ENCODE data around the gene USP37.

Gene USP37

DNA sequence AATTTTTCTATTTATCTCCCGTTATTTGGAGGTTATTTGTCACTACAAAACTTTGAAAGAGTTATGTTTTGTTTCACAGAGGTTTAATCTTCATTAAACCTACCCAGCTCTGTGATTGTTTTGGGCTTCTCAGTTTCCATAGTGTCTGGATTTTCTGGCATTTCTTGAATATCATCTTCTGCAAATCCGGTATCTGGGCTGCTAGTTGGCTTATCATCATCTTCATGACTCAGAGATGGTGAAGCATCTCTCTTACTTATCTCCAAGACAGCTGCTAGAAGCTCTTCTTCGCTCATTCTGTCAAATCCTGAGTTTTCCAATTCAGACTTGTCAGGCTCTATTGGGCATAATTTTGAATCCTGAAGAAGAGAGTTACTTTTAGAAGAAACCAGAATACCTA lies 93.6 kb downstream of the USP37 start:
- TF ChIP-seq EZH2 (IDR thresholded peaks at IDR 0.05; ENCODE audit: borderline replicate concordance, low read depth, low read length, severe bottlenecking): no peak
- no peak for TF ChIP-seq CTCF (IDR thresholded peaks at IDR 0.05; ENCODE audit: borderline replicate concordance, extremely low read depth, low read length, poor library complexity, severe bottlenecking)
- Histone ChIP-seq H3K9me3 (ENCODE audit: insufficient read depth, low read length, severe bottlenecking) (no peaks in the 10 kb centered on the region), H3K79me2 (ENCODE audit: insufficient read depth, low read length) (no peaks in the 10 kb centered on the region), H2AFZ (ENCODE audit: low read depth, low read length) (no peak overlapping the region), H3K36me3 (ENCODE audit: insufficient read depth, low read length) (peaks cover 86% of the 10 kb centered on the region), H3K9ac (ENCODE audit: low read depth, low read length) (no peak overlapping the region), H3K27me3 (ENCODE audit: insufficient read depth, low read length, poor library complexity) (no peaks in the 10 kb centered on the region), H3K4me3 (ENCODE audit: low read depth in 1 of 2, low read length in 2 of 2) (no peak overlapping the region), H3K4me2 (ENCODE audit: insufficient read depth, low read length) (no peak overlapping the region), H3K4me1 (ENCODE audit: insufficient read depth, low read length) (no peaks in the 10 kb centered on the region), H3K27ac (ENCODE audit: low read length) (no peak overlapping the region), H4K20me1 (ENCODE audit: insufficient read depth, low read length) (no peaks in the 10 kb centered on the region)
- ATAC-seq (ENCODE audit: insufficient read depth, low read depth) (no peak), DNase-seq (no peak)

GRCh38 chr2:218472988-218473387 lies 95.2 kb downstream of the USP37 start:
- Histone ChIP-seq H2AFZ (ENCODE audit: low read depth, low read length) (no peak overlapping the region), H3K4me2 (ENCODE audit: insufficient read depth, low read length) (no peak overlapping the region), H3K4me1 (ENCODE audit: insufficient read depth, low read length) (no peaks in the 10 kb centered on the region), H3K79me2 (ENCODE audit: insufficient read depth, low read length) (no peaks in the 10 kb centered on the region), H3K27me3 (ENCODE audit: insufficient read depth, low read length, poor library complexity) (no peaks in the 10 kb centered on the region), H3K4me3 (ENCODE audit: low read depth in 1 of 2, low read length in 2 of 2) (no peak overlapping the region), H4K20me1 (ENCODE audit: insufficient read depth, low read length) (no peaks in the 10 kb centered on the region), H3K9me3 (ENCODE audit: insufficient read depth, low read length, severe bottlenecking) (no peaks in the 10 kb centered on the region), H3K9ac (ENCODE audit: low read depth, low read length) (no peak overlapping the region), H3K36me3 (ENCODE audit: insufficient read depth, low read length) (peaks cover 83% of the 10 kb centered on the region), H3K27ac (ENCODE audit: low read length) (no peak overlapping the region)
- TF ChIP-seq EZH2 (IDR thresholded peaks at IDR 0.05; ENCODE audit: borderline replicate concordance, low read depth, low read length, severe bottlenecking) (no peak), CTCF (IDR thresholded peaks at IDR 0.05; ENCODE audit: borderline replicate concordance, extremely low read depth, low read length, poor library complexity, severe bottlenecking) (no peak)
- no peak for ATAC-seq (ENCODE audit: insufficient read depth, low read depth)
- DNase-seq: no peak

DNA sequence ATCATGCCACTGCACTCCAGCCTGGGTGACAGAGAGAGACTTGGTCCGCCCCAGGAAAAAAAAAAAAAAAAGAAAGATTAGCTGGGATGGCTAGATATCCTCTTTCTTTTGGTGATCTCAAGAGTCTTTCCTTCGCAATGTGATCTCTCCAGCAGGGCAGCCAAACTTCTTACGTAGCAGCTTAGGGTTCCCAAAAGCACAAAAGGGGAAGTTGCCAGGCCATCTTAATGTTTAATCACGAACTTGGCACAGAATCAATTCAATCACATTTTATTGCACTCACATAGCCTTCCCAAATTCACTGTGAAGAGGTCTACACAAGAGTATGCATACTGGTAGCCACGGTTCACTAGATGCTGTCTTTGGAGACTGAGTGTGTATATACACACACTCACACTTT lies 96.2 kb downstream of the USP37 start:
- TF ChIP-seq CTCF (IDR thresholded peaks at IDR 0.05; ENCODE audit: borderline replicate concordance, extremely low read depth, low read length, poor library complexity, severe bottlenecking) (no peak), EZH2 (IDR thresholded peaks at IDR 0.05; ENCODE audit: borderline replicate concordance, low read depth, low read length, severe bottlenecking) (no peak)

GRCh38 chr2:218471036-218471435 lies 97.1 kb downstream of the USP37 start:
- no peak overlapping the region for H3K9ac ChIP-seq (ENCODE audit: low read depth, low read length)
- no peaks in the 10 kb centered on the region for H3K9me3 ChIP-seq (ENCODE audit: insufficient read depth, low read length, severe bottlenecking)
- no peaks in the 10 kb centered on the region for H4K20me1 ChIP-seq (ENCODE audit: insufficient read depth, low read length)
- no peak overlapping the region for H3K4me3 ChIP-seq (ENCODE audit: low read depth in 1 of 2, low read length in 2 of 2)
- H3K79me2 ChIP-seq (ENCODE audit: insufficient read depth, low read length): no peaks in the 10 kb centered on the region
- no peaks in the 10 kb centered on the region for H3K27me3 ChIP-seq (ENCODE audit: insufficient read depth, low read length, poor library complexity)
- ATAC-seq (ENCODE audit: insufficient read depth, low read depth): no peak
- no peak overlapping the region for H3K27ac ChIP-seq (ENCODE audit: low read length)
- H3K36me3 ChIP-seq (ENCODE audit: insufficient read depth, low read length): peaks cover 72% of the 10 kb centered on the region
- no peaks in the 10 kb centered on the region for H3K4me1 ChIP-seq (ENCODE audit: insufficient read depth, low read length)
- no peak overlapping the region for H2AFZ ChIP-seq (ENCODE audit: low read depth, low read length)
- DNase-seq: no peak
- TF ChIP-seq CTCF (IDR thresholded peaks at IDR 0.05; ENCODE audit: borderline replicate concordance, extremely low read depth, low read length, poor library complexity, severe bottlenecking) (no peak), EZH2 (IDR thresholded peaks at IDR 0.05; ENCODE audit: borderline replicate concordance, low read depth, low read length, severe bottlenecking) (no peak)
- H3K4me2 ChIP-seq (ENCODE audit: insufficient read depth, low read length): no peak overlapping the region

More for the DNA sequence above, 96.2 kb downstream of the USP37 start:
- no peaks in the 10 kb centered on the region for H3K9me3 ChIP-seq (ENCODE audit: insufficient read depth, low read length, severe bottlenecking)
- no peak overlapping the region for H3K9ac ChIP-seq (ENCODE audit: low read depth, low read length)
- H3K79me2 ChIP-seq (ENCODE audit: insufficient read depth, low read length): no peaks in the 10 kb centered on the region
- H3K36me3 ChIP-seq (ENCODE audit: insufficient read depth, low read length): peaks cover 74% of the 10 kb centered on the region
- no peak for DNase-seq
- ATAC-seq (ENCODE audit: insufficient read depth, low read depth): no peak
- H2AFZ ChIP-seq (ENCODE audit: low read depth, low read length): no peak overlapping the region
- no peak overlapping the region for H3K4me3 ChIP-seq (ENCODE audit: low read depth in 1 of 2, low read length in 2 of 2)
- no peaks in the 10 kb centered on the region for H3K4me1 ChIP-seq (ENCODE audit: insufficient read depth, low read length)
- no peaks in the 10 kb centered on the region for H3K27me3 ChIP-seq (ENCODE audit: insufficient read depth, low read length, poor library complexity)
- no peak overlapping the region for H3K27ac ChIP-seq (ENCODE audit: low read length)
- no peak overlapping the region for H3K4me2 ChIP-seq (ENCODE audit: insufficient read depth, low read length)
- no peaks in the 10 kb centered on the region for H4K20me1 ChIP-seq (ENCODE audit: insufficient read depth, low read length)

All from DND-41 (cell line).